Smooth muscle cell (in vitro differentiated cells): Measurements from ENCODE around the gene EXD3. TPM values are rescaled to one million over a fixed set of nuclear protein-coding genes. Genes with fewer than 3 reads are reported as not detected.

ENCODE experiments used
- DNase-seq: peaks from one replicate; lab custom pipeline; 2025; ENCODE audit not compliant: unreplicated experiment; lab: John Stamatoyannopoulos, UW
- H2AFZ ChIP-seq: fragments of 200-600 bp; sonication (generic); 2 replicates; pipeline ENCODE4 v1.6.0; 2016; ENCODE audit warnings: antibody characterized with exemption, low read depth, mild to moderate bottlenecking
- H3F3A ChIP-seq: fragments of 200-600 bp; sonication (generic); 2 replicates; pipeline ENCODE4 v1.6.0; 2017; ENCODE audit warnings: antibody characterized with exemption, low read depth
- H3K27ac ChIP-seq: fragments of 200-600 bp; sonication (generic); 2 replicates; pipeline ENCODE4 v1.5.1; 2016; ENCODE audit warnings: low read depth, mild to moderate bottlenecking
- H3K27me3 ChIP-seq: fragments of 200-600 bp; sonication (generic); 2 replicates; pipeline ENCODE4 v1.6.1; 2016; ENCODE audit warnings: low read depth, mild to moderate bottlenecking
- H3K36me3 ChIP-seq: fragments of 200-600 bp; sonication (generic); 2 replicates; pipeline ENCODE4 v1.5.1; 2016; ENCODE audit warnings: low read depth
- H3K4me1 ChIP-seq: fragments of 200-600 bp; sonication (generic); 2 replicates; pipeline ENCODE4 v1.5.1; 2016; ENCODE audit warnings: low read depth
- H3K4me2 ChIP-seq: fragments of 200-600 bp; sonication (generic); 2 replicates; pipeline ENCODE4 v1.6.0; 2016; ENCODE audit warnings: mild to moderate bottlenecking
- H3K4me3 ChIP-seq: fragments of 200-600 bp; sonication (generic); 2 replicates; pipeline ENCODE4 v1.5.1; 2016; ENCODE audit warnings: mild to moderate bottlenecking
- H3K79me2 ChIP-seq: fragments of 200-600 bp; sonication (generic); 2 replicates; pipeline ENCODE4 v1.6.0; 2016; ENCODE audit warnings: low read depth, mild to moderate bottlenecking
- H3K9ac ChIP-seq: fragments of 200-600 bp; sonication (generic); 2 replicates; pipeline ENCODE4 v1.6.0; 2016; ENCODE audit warnings: low read depth
- H3K9me3 ChIP-seq: fragments of 200-600 bp; sonication (generic); replicated peaks from 2 replicates; pipeline ENCODE4 v1.5.1; 2016; ENCODE audit warnings: low read depth
- H4K20me1 ChIP-seq: fragments of 200-600 bp; sonication (generic); 2 replicates; pipeline ENCODE4 v1.6.0; 2016; ENCODE audit warnings: low read depth
- CTCF ChIP-seq: fragments of 200-600 bp; sonication (generic); IDR thresholded peaks from 2 replicates; pipeline ENCODE4 v1.5.1; 2017; ENCODE audit warnings: borderline replicate concordance, mild to moderate bottlenecking, antibody characterized with exemption; ENCODE audit not compliant: insufficient read depth, poor library complexity, severe bottlenecking
- WGBS: methylation state at CpG from one replicate; pipeline ENCODE4 v1.1.7; 2016; ENCODE audit warnings: low lambda C conversion rate; 5-methylcytosine and 5-hydroxymethylcytosine counted together
- polyA plus RNA-seq: library from polyadenylated mRNA; unstranded; fragments of >200 nt; fragmentation: Nextera tagmentation; extraction: Ambion mirVana; gene quantifications from 2 replicates; pipeline ENCODE4 v1.2.1, GENCODE V29; 2016
- total RNA-seq: library from RNA; depleted of rRNA; stranded (reverse); fragments of >200 nt; gene quantifications from 2 replicates; pipeline ENCODE4 v1.2.3, GENCODE V29; 2014

EXD3 gene
- total and polyA plus RNA-seq, 2 experiments from 2014 or later, result 3.1 to 15.7 TPM

GRCh38 chr9:137428311-137428630 lies 5.3 kb upstream of the EXD3 start:
- H3K4me2 ChIP-seq, result no peak overlapping the region
- no peak overlapping the region for H3K27ac ChIP-seq
- H3K27me3 ChIP-seq, result no peaks in the 10 kb centered on the region
- no peaks in the 10 kb centered on the region for H3K36me3 ChIP-seq
- 94% methylated on average over 6 of the region's 6 CpGs for WGBS
- no peak overlapping the region for H3K4me3 ChIP-seq
- no peaks in the 10 kb centered on the region for H4K20me1 ChIP-seq
- no peaks in the 10 kb centered on the region for H3K9me3 ChIP-seq
- no peak overlapping the region for H3K9ac ChIP-seq
- H2AFZ ChIP-seq, result no peak overlapping the region
- no peaks in the 10 kb centered on the region for H3F3A ChIP-seq
- TF ChIP-seq CTCF, result no peak
- DNase-seq, result no peak
- H3K4me1 ChIP-seq, result no peaks in the 10 kb centered on the region
- no peaks in the 10 kb centered on the region for H3K79me2 ChIP-seq

GRCh38 chr9:137427454-137428310 lies 4.7 kb upstream of the EXD3 start:
- no peak overlapping the region for H3K4me2 ChIP-seq
- H3F3A ChIP-seq, result no peaks in the 10 kb centered on the region
- no peaks in the 10 kb centered on the region for H3K4me1 ChIP-seq
- no peak for DNase-seq
- H3K27ac ChIP-seq, result no peak overlapping the region
- H3K27me3 ChIP-seq, result no peaks in the 10 kb centered on the region
- no peaks in the 10 kb centered on the region for H3K79me2 ChIP-seq
- H2AFZ ChIP-seq, result no peak overlapping the region
- H3K36me3 ChIP-seq, result no peaks in the 10 kb centered on the region
- H3K9me3 ChIP-seq, result no peaks in the 10 kb centered on the region
- no peak overlapping the region for H3K9ac ChIP-seq
- H3K4me3 ChIP-seq, result no peak overlapping the region
- no peak for TF ChIP-seq CTCF
- H4K20me1 ChIP-seq, result no peaks in the 10 kb centered on the region
- 90% methylated on average over 27 of the region's 27 CpGs for WGBS

DNA sequence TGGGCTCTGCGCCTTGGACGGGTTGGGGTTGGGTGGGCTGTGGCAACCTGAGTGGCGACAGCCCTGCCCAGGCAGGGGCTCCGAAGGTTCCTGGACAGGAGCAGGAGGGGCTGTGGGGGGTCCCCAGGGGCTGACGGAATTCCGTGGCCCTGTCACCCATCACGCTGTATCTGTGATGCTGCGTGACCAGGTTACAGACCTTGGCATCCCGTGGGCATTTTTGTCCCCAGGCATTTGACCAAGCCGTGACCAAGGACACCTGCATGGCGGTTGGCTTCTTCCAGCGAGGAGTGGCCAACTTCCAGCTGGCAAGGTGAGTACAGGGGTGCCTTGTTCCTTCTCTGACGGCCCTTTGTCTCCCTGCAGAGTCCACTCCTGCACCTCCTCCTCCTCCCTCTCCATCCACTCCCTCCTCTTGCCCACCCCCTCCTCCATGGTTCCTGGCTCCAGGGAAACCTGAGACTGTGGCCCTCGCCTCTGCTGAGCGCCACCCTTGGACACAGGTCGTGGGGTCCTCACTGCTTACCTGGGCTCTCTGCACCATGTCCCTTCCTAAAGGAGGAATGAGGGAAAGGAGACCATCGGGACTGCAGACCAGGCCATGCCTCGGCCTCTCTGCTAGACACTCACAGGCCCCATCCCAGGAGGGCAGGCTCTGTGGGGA lies 3.2 kb upstream of the EXD3 start:
- no peak for DNase-seq

More for the DNA sequence above, 3.2 kb upstream of the EXD3 start:
- H2AFZ ChIP-seq, result no peak overlapping the region
- H3K27ac ChIP-seq, result no peak overlapping the region
- no peak for TF ChIP-seq CTCF
- H3F3A ChIP-seq, result no peaks in the 10 kb centered on the region
- H3K4me3 ChIP-seq, result no peak overlapping the region
- 87% methylated on average over 18 of the region's 18 CpGs for WGBS
- peaks cover 7% of the 10 kb centered on the region for H3K4me1 ChIP-seq
- H3K27me3 ChIP-seq, result no peaks in the 10 kb centered on the region
- H3K9ac ChIP-seq, result no peak overlapping the region
- peaks cover 7% of the 10 kb centered on the region for H3K79me2 ChIP-seq
- H4K20me1 ChIP-seq, result no peaks in the 10 kb centered on the region
- no peak overlapping the region for H3K4me2 ChIP-seq
- H3K36me3 ChIP-seq, result no peaks in the 10 kb centered on the region
- no peaks in the 10 kb centered on the region for H3K9me3 ChIP-seq
